Rectal smooth muscle tissue (tissue), 1 donor: ENCODE results near the gene RCN1.
"Not testable (repeated sequence)": the region's sequence is repeated elsewhere in the genome, so short reads cannot be mapped to it uniquely, and the experiment has no call there.

Experiments
- H3K27ac ChIP-seq: one replicate; pipeline ENCODE4 v1.7.0; 2013; ENCODE audit warnings: low read depth, low read length, inconsistent platforms
- H3K27me3 ChIP-seq: one replicate; pipeline ENCODE4 v1.7.0; 2013; ENCODE audit warnings: low read length; ENCODE audit not compliant: control insufficient read depth, insufficient read depth
- H3K36me3 ChIP-seq: one replicate; pipeline ENCODE4 v1.7.0; 2013; ENCODE audit warnings: low read length; ENCODE audit not compliant: control insufficient read depth, insufficient read depth
- H3K4me1 ChIP-seq: one replicate; pipeline ENCODE4 v1.7.0; 2013; ENCODE audit warnings: low read length; ENCODE audit not compliant: control insufficient read depth, insufficient read depth
- H3K4me3 ChIP-seq: one replicate; pipeline ENCODE4 v1.7.0; 2013; ENCODE audit warnings: low read length
- H3K9ac ChIP-seq: one replicate; pipeline ENCODE4 v1.7.0; 2013; ENCODE audit warnings: low read length

The RCN1 gene

DNA sequence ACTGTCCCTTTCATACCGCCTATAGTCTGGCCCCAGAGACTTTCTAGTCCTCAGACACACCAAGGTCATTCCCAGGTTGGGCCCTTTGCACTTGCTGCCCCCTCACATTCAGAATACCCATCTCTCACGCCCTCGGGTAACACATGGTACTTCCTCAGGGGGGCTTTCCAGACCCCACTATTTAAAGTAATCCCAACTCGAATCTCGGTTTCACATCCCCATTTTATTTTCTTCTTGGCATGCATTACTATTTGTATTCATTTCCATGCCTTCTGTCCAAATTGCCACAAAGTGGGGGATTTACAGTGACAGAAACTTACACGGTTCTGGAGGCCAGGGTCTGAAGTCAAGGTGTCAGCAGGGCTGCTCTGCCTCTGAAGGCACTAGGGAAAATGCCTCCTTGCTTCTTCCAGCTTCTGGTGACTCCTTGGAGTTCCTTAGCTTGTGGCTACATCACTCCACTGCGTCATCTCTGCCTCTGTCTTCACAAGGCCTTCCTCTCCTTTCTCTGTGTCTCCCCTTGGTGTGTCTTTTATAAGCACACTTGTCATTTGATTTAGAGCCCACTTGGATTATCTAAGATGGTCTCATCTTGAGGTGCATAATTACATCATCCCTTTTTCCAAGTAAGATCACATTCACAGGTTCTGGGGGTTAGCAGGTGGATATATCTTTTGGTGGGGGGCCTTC is 15.1 kb downstream of the RCN1 start:
- H3K36me3 ChIP-seq = peaks cover 7% of the 10 kb centered on the region
- no peak overlapping the region for H3K4me3 ChIP-seq
- H3K27me3 ChIP-seq = no peaks in the 10 kb centered on the region
- H3K4me1 ChIP-seq = no peaks in the 10 kb centered on the region
- H3K9ac ChIP-seq = no peak overlapping the region
- no peak overlapping the region for H3K27ac ChIP-seq

DNA sequence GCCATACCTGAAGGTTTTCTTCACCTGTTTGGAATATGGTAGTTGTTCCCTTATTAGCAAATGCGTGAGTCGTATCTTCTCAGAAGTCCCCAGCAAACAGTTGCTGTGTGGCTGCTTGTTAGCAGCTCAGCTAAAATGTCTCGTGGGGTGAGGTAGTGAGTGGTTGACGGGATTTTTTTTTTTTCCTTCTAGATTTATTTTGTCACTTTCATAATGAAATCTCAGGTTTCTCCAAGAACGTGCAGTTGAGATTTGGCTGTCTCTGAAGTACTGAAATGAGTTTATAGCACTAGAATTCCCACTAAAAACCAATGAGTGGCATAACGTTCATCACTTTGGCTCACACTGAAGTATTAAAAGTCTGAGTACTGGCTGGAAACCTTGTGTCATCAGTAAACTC is 16.8 kb downstream of the RCN1 start:
- Histone ChIP-seq H3K9ac (no peak overlapping the region), H3K27ac (no peak overlapping the region), H3K4me3 (no peak overlapping the region), H3K27me3 (no peaks in the 10 kb centered on the region), H3K36me3 (peaks cover 7% of the 10 kb centered on the region), H3K4me1 (no peaks in the 10 kb centered on the region)

DNA sequence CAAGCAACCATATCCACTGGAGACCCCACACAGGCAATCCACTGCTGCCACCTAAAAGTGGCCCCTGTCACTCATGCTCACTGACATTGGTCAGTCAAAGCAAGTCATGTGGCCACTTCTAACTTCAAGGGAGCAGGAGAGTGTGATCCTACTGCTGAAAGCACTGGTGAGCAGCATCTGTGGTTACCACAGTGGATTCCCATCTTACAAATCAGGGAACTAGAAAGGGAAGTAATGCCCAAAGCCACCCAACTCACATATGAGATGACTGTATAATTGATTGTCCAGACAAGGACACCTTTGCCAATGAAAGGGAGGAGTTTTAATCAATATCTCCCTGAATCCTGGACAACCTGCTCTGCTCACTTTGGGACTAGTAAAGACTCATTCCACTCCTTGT is 17.7 kb downstream of the RCN1 start:
- no peak overlapping the region for H3K4me3 ChIP-seq
- peaks cover 5% of the 10 kb centered on the region for H3K36me3 ChIP-seq
- H3K9ac ChIP-seq = no peak overlapping the region
- no peaks in the 10 kb centered on the region for H3K27me3 ChIP-seq
- no peak overlapping the region for H3K27ac ChIP-seq
- H3K4me1 ChIP-seq = no peaks in the 10 kb centered on the region

DNA sequence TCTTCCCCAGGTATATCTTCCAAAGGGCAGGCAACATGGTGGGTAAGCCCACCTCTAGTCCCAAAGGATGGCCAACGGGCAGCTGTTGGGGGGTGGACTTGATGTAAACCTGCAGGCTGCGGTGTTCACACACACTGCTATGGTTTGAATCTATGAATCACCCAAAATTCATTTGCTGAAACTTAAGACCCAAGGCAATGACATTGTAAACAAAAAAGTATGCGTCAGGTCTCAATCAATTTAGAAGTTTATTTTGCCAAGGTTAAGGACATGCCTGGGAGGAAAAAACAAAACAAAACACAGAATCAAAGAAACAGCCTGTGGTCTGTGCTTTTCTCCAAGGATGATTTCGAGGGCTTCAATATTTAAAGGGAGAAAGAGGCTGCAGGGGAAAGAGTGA is 18.3 kb downstream of the RCN1 start:
- Histone ChIP-seq H3K27ac (no peak overlapping the region), H3K4me3 (no peak overlapping the region), H3K36me3 (no peaks in the 10 kb centered on the region), H3K4me1 (no peaks in the 10 kb centered on the region), H3K27me3 (no peaks in the 10 kb centered on the region), H3K9ac (no peak overlapping the region)

- Histone ChIP-seq H3K4me3 (no peak overlapping the region), H3K4me1 (no peaks in the 10 kb centered on the region), H3K9ac (no peak overlapping the region), H3K27ac (no peak overlapping the region), H3K36me3 (no peaks in the 10 kb centered on the region), H3K27me3 (no peaks in the 10 kb centered on the region)
These were observed 18.7 kb downstream of the RCN1 start for GRCh38 chr11:32109592-32109991.

GRCh38 chr11:32110795-32111194 is 19.9 kb downstream of the RCN1 start:
- no peaks in the 10 kb centered on the region for H3K27me3 ChIP-seq
- H3K9ac ChIP-seq = no peak overlapping the region
- H3K4me3 ChIP-seq = no peak overlapping the region
- no peaks in the 10 kb centered on the region for H3K4me1 ChIP-seq
- H3K27ac ChIP-seq = no peak overlapping the region
- H3K36me3 ChIP-seq = no peaks in the 10 kb centered on the region

GRCh38 chr11:32113200-32113919 is 22.5 kb downstream of the RCN1 start:
- Histone ChIP-seq H3K4me1 (no peaks in the 10 kb centered on the region), H3K4me3 (no peak overlapping the region), H3K9ac (no peak overlapping the region), H3K27ac (no peak overlapping the region), H3K36me3 (no peaks in the 10 kb centered on the region), H3K27me3 (no peaks in the 10 kb centered on the region)

DNA sequence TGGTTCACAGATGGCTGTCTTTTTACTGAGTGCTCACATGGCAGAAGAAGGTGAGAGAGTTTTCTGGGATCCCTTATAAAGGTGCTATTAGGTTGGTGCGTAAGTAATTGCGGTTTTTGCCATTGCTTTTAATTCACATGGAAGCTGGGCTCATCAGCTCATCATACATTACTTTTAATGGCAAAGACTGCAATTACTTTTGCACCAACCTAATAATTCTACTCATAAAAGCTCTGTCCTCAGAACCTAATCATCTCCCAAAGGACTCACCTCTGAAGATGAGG is 23.0 kb downstream of the RCN1 start:
- H3K36me3 ChIP-seq = no peaks in the 10 kb centered on the region
- no peak overlapping the region for H3K9ac ChIP-seq
- H3K4me3 ChIP-seq = no peak overlapping the region
- no peak overlapping the region for H3K27ac ChIP-seq
- H3K27me3 ChIP-seq = no peaks in the 10 kb centered on the region
- no peaks in the 10 kb centered on the region for H3K4me1 ChIP-seq

GRCh38 chr11:32115446-32115845 is 24.6 kb downstream of the RCN1 start:
- H3K4me3 ChIP-seq = no peak overlapping the region
- no peak overlapping the region for H3K9ac ChIP-seq
- H3K36me3 ChIP-seq = no peaks in the 10 kb centered on the region
- no peaks in the 10 kb centered on the region for H3K4me1 ChIP-seq
- no peak overlapping the region for H3K27ac ChIP-seq
- no peaks in the 10 kb centered on the region for H3K27me3 ChIP-seq

- Histone ChIP-seq H3K4me1 (no peaks in the 10 kb centered on the region), H3K4me3 (no peak overlapping the region), H3K36me3 (no peaks in the 10 kb centered on the region), H3K27ac (no peak overlapping the region), H3K27me3 (no peaks in the 10 kb centered on the region), H3K9ac (no peak overlapping the region)
These were observed 25.8 kb downstream of the RCN1 start for GRCh38 chr11:32116668-32117067.

- Histone ChIP-seq H3K27ac (no peak overlapping the region), H3K36me3 (no peaks in the 10 kb centered on the region), H3K4me1 (no peaks in the 10 kb centered on the region), H3K9ac (no peak overlapping the region), H3K4me3 (no peak overlapping the region), H3K27me3 (no peaks in the 10 kb centered on the region)
These were observed 27.4 kb downstream of the RCN1 start for GRCh38 chr11:32118025-32118974.

DNA sequence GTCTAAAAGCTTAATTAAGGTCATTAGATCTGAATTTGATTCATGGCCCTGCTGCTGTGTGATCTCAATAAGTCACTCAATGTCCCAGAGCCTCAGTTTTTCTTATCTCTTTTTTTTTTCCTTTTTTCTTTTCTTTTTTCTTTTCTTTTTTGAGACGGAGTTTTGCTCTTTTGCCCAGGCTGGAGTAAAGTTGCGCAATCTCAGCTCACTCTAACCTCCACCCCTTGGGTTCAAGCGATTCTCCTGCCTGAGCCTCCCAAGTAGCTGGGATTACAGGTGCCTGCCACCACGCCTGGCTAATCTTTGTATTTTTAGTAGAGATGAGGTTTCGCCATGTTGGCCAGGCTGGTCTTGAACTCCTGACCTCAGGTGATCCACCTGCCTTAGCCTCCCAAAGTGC is 28.3 kb downstream of the RCN1 start:
- not testable (repeated sequence) for H3K36me3 ChIP-seq, H3K9ac ChIP-seq, H3K4me3 ChIP-seq, H3K27ac ChIP-seq, H3K4me1 ChIP-seq, H3K27me3 ChIP-seq
